Measurements from ENCODE around the gene TMEM115. TPM values are rescaled to one million over a fixed set of nuclear protein-coding genes. Genes with fewer than 3 reads are reported as not detected.

TMEM115 gene
- total and polyA plus RNA-seq, 11 donors = 20.5 to 57.3 (median 28.9) TPM

DNA sequence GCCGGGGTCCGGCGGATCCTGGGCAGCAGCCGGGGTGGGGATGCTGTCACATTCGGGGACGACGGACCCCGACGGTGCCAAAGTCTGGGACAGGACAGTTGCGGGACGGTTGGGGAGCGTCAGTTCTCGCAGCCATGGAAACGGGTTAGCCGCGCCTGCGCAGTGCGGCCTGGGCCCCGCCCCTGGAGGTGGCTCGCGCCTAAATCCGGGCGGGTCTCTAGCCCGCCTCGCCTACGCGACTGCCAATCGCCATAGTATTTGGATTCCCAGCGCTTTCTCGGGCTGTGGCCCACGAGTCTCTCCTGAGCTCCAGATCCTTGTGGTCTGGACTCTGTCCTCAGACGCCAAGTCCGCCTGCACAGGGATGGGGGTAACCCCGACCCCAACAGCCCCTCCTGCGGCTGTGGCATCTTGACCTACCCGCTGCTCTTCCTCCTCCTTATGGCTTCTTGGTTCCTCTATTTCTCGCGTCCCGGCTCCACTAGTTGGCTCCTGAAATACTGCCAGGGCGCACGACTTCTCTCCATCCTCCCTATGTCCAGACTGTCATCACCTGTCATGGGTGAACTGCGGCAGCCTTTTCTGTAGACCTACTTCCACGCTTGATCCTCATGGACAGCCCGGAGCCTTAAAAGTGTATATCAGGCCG, 13.6 kb downstream of the TMEM115 start, which contains the start of gene ZMYND10:
Gene ZMYND10 (minus strand): TSS at position 147 of the 649 bp plus-strand sequence. CDS start 153 bp downstream, outside the sequence.
- no peak within 1 kb of the TSS for H3K27ac ChIP-seq

GRCh38 chr3:50345008-50345407, 14.3 kb downstream of the TMEM115 start:
- Histone ChIP-seq H3K36me3 (peaks cover 0 to 17% (median 9%) of the 10 kb centered on the region in 9 donors), H3K9me3 (no peaks in the 10 kb centered on the region), H3K27me3 (peaks cover 0 to 4% (median 0%) of the 10 kb centered on the region in 9 donors), H3K4me1 (peaks cover 7 to 55% (median 35%) of the 10 kb centered on the region in 12 donors), H3K4me3 (peak overlapping the region in 9 of 12 donors; percentile 37 to 57 (median 48)), H3K27ac (no peak overlapping the region)
- DNase-seq (peak in 1 of 5 donors; percentile 58), ATAC-seq (no peak)
- intact Hi-C loops (cut with DNase I) = loop anchor here in 3 of 10 donors (5.0 to 10.0 kb wide), 3 partner anchors 87 to 1040 kb away; partner anchors contain the start of genes CISH (in 2 of the 3) and MANF (in 1 of the 3)
- 71 to 82% (median 79%) methylated on average over 6 to 8 of the region's 8 CpGs for WGBS, 4 donors
- no peak for TF ChIP-seq POLR2A (IDR thresholded peaks at IDR 0.05)
- TF ChIP-seq, protein P1, sequence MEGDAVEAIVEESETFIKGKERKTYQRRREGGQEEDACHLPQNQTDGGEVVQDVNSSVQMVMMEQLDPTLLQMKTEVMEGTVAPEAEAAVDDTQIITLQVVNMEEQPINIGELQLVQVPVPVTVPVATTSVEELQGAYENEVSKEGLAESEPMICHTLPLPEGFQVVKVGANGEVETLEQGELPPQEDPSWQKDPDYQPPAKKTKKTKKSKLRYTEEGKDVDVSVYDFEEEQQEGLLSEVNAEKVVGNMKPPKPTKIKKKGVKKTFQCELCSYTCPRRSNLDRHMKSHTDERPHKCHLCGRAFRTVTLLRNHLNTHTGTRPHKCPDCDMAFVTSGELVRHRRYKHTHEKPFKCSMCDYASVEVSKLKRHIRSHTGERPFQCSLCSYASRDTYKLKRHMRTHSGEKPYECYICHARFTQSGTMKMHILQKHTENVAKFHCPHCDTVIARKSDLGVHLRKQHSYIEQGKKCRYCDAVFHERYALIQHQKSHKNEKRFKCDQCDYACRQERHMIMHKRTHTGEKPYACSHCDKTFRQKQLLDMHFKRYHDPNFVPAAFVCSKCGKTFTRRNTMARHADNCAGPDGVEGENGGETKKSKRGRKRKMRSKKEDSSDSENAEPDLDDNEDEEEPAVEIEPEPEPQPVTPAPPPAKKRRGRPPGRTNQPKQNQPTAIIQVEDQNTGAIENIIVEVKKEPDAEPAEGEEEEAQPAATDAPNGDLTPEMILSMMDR (IDR thresholded peaks at IDR 0.05) = no peak

More for the DNA sequence above, 13.6 kb downstream of the TMEM115 start, which contains the start of gene ZMYND10:
- 8 to 19% (median 14%) methylated on average over 25 to 45 of the region's 45 CpGs for WGBS, 4 donors
- H3K9me3 ChIP-seq = no peaks in the 10 kb centered on the region
- TF ChIP-seq, protein P1 (IDR thresholded peaks at IDR 0.05) = no peak
- no peak for TF ChIP-seq POLR2A (IDR thresholded peaks at IDR 0.05)
- H3K36me3 ChIP-seq = peaks cover 0 to 17% (median 9%) of the 10 kb centered on the region in 9 donors
- no peaks in the 10 kb centered on the region for H3K27me3 ChIP-seq
- peak within 1 kb of the TSS in 10 of 12 donors; percentile 4 to 57 (median 47) for H3K4me3 ChIP-seq
- DNase-seq (peak; percentile 70 to 89 (median 78)), ATAC-seq (peak in 3 of 4 donors; percentile 21 to 40 (median 29))
- intact Hi-C loops (cut with DNase I) = loop anchor here in 7 of 10 donors (2.0 to 10.0 kb wide), 4 partner anchors 87 to 1039 kb away; partner anchors contain the start of genes CISH (in 2 of the 7) and MANF (in 1 of the 7)
- H3K4me1 ChIP-seq = peaks cover 2 to 53% (median 34%) of the 10 kb centered on the region in 12 donors

- DNase-seq (no peak), ATAC-seq (no peak)
- peaks cover 0 to 4% (median under 1%) of the 10 kb centered on the region in 9 donors for H3K36me3 ChIP-seq
- no peaks in the 10 kb centered on the region for H3K9me3 ChIP-seq
- 88% methylated on average over 13 of the region's 13 CpGs for WGBS, 4 donors
- peaks cover 4 to 60% (median 43%) of the 10 kb centered on the region in 12 donors for H3K4me1 ChIP-seq
- intact Hi-C loops (cut with DNase I) = loop anchor here in 1 of 10 donors (10.0 kb wide), 1 partner anchor 1042 kb away; the partner anchor contains the start of gene MANF
- TF ChIP-seq, protein P1 (IDR thresholded peaks at IDR 0.05) = no peak
- TF ChIP-seq POLR2A (IDR thresholded peaks at IDR 0.05) = no peak
- no peak overlapping the region for H3K27ac ChIP-seq
- peaks cover 0 to 4% (median 0%) of the 10 kb centered on the region in 9 donors for H3K27me3 ChIP-seq
- H3K4me3 ChIP-seq = no peak overlapping the region
Observed at GRCh38 chr3:50342813-50343633, 16.3 kb downstream of the TMEM115 start.

Measured in heart left ventricle (tissue), 16 donors.